WTC11 (cell line): Measurements from ENCODE around the gene ADARB2.

Source experiments
- CREM ChIP-seq: sonication (generic); formaldehyde crosslinking; IDR thresholded peaks from 2 replicates; pipeline ENCODE4 v1.8.1; 2022; ENCODE audit warnings: mild to moderate bottlenecking, missing genetic modification reagents, moderate library complexity
- TF ChIP-seq, protein P1 (sequence below): sonication (generic); formaldehyde crosslinking; IDR thresholded peaks from 2 replicates; pipeline ENCODE4 v1.8.0; 2023; ENCODE audit warnings: missing genetic modification reagents, mild to moderate bottlenecking, borderline replicate concordance
- TF ChIP-seq, protein P2 (sequence below): sonication (generic); formaldehyde crosslinking; IDR thresholded peaks from 2 replicates; pipeline ENCODE4 v1.8.0; 2022; ENCODE audit warnings: mild to moderate bottlenecking, missing genetic modification reagents
- TF ChIP-seq, protein P3 (sequence below): fragments of 250-450 bp; sonication (Bioruptor Pico); IDR thresholded peaks from 2 replicates; pipeline ENCODE4 v1.9.0; 2021; ENCODE audit warnings: mild to moderate bottlenecking
- TF ChIP-seq, protein P4 (sequence below): fragments of 200-600 bp; IDR thresholded peaks from 2 replicates; pipeline ENCODE4 v1.8.0; 2022; ENCODE audit warnings: antibody characterized with exemption
- TF ChIP-seq, protein P5 (sequence below): sonication (generic); formaldehyde crosslinking; IDR thresholded peaks from 2 replicates; pipeline ENCODE4 v1.8.1; 2023; ENCODE audit warnings: mild to moderate bottlenecking, moderate library complexity, missing genetic modification reagents
- TF ChIP-seq, protein P6 (sequence below): sonication (generic); formaldehyde crosslinking; IDR thresholded peaks from 2 replicates; pipeline ENCODE4 v1.8.1; 2022; ENCODE audit warnings: missing genetic modification reagents, borderline replicate concordance
- TF ChIP-seq, protein P7 (sequence below): sonication (generic); formaldehyde crosslinking; IDR thresholded peaks from 2 replicates; pipeline ENCODE4 v1.8.0; 2022; ENCODE audit warnings: mild to moderate bottlenecking, missing genetic modification reagents

DNA sequence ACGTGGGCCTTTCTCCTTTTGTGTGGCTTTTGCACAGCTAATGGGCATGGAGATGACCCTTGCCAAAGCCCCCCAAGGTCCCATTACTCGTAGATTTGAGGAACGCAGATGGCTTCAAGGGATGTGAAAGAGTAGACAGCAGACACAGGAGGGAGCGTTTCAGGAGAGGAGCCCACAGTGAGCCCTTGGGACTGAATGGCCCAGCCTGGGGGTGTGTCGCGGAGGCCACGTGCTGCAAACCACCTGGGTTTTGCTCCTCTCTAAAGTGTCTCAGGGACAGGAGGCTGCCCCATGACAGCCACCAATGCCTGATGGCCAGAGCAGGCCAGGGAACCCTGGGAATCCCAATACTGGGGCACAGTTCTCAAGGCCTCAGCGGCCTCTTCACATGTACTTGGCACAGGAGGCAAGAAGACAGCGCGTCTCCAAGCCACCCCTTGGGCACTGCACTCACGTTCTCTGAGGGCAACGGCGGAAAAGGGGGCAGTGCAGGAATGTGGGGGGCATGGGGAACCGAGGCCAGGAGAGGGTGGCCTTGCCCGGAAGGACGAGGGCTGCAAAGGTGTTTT lies 495.9 kb downstream of the ADARB2 start:
- TF ChIP-seq, protein P1, sequence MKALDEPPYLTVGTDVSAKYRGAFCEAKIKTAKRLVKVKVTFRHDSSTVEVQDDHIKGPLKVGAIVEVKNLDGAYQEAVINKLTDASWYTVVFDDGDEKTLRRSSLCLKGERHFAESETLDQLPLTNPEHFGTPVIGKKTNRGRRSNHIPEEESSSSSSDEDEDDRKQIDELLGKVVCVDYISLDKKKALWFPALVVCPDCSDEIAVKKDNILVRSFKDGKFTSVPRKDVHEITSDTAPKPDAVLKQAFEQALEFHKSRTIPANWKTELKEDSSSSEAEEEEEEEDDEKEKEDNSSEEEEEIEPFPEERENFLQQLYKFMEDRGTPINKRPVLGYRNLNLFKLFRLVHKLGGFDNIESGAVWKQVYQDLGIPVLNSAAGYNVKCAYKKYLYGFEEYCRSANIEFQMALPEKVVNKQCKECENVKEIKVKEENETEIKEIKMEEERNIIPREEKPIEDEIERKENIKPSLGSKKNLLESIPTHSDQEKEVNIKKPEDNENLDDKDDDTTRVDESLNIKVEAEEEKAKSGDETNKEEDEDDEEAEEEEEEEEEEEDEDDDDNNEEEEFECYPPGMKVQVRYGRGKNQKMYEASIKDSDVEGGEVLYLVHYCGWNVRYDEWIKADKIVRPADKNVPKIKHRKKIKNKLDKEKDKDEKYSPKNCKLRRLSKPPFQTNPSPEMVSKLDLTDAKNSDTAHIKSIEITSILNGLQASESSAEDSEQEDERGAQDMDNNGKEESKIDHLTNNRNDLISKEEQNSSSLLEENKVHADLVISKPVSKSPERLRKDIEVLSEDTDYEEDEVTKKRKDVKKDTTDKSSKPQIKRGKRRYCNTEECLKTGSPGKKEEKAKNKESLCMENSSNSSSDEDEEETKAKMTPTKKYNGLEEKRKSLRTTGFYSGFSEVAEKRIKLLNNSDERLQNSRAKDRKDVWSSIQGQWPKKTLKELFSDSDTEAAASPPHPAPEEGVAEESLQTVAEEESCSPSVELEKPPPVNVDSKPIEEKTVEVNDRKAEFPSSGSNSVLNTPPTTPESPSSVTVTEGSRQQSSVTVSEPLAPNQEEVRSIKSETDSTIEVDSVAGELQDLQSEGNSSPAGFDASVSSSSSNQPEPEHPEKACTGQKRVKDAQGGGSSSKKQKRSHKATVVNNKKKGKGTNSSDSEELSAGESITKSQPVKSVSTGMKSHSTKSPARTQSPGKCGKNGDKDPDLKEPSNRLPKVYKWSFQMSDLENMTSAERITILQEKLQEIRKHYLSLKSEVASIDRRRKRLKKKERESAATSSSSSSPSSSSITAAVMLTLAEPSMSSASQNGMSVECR (CRISPR knock-in tag) = no peak
- TF ChIP-seq, protein P2, sequence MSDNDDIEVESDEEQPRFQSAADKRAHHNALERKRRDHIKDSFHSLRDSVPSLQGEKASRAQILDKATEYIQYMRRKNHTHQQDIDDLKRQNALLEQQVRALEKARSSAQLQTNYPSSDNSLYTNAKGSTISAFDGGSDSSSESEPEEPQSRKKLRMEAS = no peak
- TF ChIP-seq, protein P3, sequence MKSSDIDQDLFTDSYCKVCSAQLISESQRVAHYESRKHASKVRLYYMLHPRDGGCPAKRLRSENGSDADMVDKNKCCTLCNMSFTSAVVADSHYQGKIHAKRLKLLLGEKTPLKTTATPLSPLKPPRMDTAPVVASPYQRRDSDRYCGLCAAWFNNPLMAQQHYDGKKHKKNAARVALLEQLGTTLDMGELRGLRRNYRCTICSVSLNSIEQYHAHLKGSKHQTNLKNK (CRISPR knock-in tag) = no peak
- TF ChIP-seq, protein P4, sequence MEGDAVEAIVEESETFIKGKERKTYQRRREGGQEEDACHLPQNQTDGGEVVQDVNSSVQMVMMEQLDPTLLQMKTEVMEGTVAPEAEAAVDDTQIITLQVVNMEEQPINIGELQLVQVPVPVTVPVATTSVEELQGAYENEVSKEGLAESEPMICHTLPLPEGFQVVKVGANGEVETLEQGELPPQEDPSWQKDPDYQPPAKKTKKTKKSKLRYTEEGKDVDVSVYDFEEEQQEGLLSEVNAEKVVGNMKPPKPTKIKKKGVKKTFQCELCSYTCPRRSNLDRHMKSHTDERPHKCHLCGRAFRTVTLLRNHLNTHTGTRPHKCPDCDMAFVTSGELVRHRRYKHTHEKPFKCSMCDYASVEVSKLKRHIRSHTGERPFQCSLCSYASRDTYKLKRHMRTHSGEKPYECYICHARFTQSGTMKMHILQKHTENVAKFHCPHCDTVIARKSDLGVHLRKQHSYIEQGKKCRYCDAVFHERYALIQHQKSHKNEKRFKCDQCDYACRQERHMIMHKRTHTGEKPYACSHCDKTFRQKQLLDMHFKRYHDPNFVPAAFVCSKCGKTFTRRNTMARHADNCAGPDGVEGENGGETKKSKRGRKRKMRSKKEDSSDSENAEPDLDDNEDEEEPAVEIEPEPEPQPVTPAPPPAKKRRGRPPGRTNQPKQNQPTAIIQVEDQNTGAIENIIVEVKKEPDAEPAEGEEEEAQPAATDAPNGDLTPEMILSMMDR = no peak
- TF ChIP-seq, protein P5, sequence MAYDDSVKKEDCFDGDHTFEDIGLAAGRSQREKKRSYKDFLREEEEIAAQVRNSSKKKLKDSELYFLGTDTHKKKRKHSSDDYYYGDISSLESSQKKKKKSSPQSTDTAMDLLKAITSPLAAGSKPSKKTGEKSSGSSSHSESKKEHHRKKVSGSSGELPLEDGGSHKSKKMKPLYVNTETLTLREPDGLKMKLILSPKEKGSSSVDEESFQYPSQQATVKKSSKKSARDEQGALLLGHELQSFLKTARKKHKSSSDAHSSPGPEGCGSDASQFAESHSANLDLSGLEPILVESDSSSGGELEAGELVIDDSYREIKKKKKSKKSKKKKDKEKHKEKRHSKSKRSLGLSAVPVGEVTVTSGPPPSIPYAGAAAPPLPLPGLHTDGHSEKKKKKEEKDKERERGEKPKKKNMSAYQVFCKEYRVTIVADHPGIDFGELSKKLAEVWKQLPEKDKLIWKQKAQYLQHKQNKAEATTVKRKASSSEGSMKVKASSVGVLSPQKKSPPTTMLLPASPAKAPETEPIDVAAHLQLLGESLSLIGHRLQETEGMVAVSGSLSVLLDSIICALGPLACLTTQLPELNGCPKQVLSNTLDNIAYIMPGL (CRISPR knock-in tag) = no peak
- TF ChIP-seq CREM (CRISPR knock-in tag) = no peak
- TF ChIP-seq, protein P6, sequence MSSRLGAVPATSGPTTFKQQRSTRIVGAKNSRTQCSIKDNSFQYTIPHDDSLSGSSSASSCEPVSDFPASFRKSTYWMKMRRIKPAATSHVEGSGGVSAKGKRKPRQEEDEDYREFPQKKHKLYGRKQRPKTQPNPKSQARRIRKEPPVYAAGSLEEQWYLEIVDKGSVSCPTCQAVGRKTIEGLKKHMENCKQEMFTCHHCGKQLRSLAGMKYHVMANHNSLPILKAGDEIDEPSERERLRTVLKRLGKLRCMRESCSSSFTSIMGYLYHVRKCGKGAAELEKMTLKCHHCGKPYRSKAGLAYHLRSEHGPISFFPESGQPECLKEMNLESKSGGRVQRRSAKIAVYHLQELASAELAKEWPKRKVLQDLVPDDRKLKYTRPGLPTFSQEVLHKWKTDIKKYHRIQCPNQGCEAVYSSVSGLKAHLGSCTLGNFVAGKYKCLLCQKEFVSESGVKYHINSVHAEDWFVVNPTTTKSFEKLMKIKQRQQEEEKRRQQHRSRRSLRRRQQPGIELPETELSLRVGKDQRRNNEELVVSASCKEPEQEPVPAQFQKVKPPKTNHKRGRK (CRISPR knock-in tag) = no peak
- TF ChIP-seq, protein P7, sequence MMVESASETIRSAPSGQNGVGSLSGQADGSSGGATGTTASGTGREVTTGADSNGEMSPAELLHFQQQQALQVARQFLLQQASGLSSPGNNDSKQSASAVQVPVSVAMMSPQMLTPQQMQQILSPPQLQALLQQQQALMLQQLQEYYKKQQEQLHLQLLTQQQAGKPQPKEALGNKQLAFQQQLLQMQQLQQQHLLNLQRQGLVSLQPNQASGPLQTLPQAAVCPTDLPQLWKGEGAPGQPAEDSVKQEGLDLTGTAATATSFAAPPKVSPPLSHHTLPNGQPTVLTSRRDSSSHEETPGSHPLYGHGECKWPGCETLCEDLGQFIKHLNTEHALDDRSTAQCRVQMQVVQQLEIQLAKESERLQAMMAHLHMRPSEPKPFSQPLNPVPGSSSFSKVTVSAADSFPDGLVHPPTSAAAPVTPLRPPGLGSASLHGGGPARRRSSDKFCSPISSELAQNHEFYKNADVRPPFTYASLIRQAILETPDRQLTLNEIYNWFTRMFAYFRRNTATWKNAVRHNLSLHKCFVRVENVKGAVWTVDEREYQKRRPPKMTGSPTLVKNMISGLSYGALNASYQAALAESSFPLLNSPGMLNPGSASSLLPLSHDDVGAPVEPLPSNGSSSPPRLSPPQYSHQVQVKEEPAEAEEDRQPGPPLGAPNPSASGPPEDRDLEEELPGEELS (CRISPR knock-in tag) = no peak
